ENCODE data around the gene PAAF1.
A peak's percentile ranks its signal among the peaks of the same experiment; 100 is the strongest.
"Not testable (repeated sequence)": the region's sequence is repeated elsewhere in the genome, so short reads cannot be mapped to it uniquely, and the experiment has no call there.

Gene PAAF1, protein sequence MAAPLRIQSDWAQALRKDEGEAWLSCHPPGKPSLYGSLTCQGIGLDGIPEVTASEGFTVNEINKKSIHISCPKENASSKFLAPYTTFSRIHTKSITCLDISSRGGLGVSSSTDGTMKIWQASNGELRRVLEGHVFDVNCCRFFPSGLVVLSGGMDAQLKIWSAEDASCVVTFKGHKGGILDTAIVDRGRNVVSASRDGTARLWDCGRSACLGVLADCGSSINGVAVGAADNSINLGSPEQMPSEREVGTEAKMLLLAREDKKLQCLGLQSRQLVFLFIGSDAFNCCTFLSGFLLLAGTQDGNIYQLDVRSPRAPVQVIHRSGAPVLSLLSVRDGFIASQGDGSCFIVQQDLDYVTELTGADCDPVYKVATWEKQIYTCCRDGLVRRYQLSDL

DNA sequence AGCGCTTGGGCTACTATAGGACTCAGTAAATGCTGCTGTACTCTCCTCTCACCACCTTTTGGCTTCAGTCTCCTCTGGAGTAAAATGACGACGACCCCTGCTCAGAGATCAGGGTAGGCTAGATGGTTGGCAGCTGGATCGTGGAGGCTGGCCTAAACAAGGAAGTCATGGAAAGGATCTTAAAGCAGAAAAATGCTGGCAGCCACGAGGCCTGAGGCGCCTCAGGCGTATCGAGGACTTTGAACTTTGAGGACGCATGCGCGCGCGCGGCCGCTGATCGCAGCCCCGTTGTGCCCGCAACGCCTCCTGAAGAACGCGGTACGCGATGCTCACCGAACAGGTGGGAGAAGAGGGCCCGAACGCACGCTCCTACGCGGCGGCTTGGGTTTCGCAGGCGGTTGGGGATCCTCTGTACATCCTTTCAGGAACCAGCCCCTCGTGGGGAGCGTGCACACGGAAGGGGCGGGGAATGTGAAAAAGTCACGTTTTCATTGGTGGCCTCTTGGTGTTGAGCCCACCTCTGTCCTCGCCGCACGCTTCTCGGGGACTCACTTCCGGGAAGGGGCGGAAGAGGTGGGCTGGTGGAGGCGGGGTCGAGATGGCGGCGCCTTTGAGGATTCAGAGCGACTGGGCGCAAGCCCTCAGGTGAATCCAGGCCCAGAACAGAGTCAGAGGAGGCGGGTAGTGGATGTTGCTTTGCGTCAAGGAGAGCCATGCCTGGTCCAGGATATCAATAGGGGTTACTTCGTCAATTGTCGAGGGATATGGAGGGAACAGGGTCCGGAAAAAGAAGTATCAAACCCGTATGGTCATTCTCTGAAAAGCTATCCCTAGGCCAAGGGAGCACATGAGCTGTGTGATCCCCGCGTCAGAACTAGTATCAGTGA, at the start of gene PAAF1, which contains the start of gene COA4:
PAAF1 (plus strand) TSS at position 576 of the 887 bp plus-strand sequence; CDS start at position 599, 23 bp downstream.
COA4 (minus strand) TSS at position 423 of the 887 bp plus-strand sequence. CDS start 3,468 bp downstream, outside the sequence.
- DNase-seq (ENCODE audit: low spot score), result peak; percentile 98

DNA sequence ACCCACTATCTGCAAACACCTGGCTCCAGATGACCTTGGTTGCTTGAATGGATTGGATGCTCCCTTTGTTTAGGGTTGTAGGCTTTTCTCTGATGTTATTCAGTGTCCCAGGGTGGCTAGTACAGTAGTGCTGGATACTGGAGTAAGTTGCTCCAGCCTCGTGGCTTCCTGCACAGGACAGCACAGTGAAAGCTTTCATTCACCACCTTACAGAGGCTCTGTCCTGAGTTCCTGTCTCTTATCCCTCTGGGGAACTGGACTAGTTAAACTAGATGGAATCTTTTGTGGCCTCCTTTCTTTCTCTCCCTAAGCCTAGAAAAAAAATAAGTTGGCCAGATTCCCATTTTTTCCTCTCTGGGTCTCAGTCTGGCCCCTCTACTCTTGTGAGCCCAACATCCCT, 46.5 kb upstream of the PAAF1 start:
- DNase-seq (ENCODE audit: low spot score), result no peak

DNA sequence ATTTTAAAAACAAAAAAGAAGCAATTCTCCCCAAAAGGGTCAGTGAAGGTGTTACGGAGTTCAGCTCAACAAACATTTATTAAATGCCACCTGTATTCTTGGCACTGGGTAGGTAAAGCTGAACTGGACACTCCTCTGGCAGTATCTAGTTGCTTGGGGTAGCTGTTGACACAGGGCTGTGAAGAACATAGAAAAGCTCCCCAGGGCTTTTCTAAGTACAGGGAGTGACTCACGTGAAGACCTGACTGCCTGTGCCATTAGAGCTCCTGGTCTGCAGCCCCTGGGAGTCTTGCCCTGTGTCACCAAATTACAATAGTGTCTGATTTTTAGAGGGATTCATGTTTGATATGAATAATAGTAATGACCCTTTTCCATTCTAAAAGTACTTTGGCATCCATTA, 43.7 kb upstream of the PAAF1 start:
- DNase-seq (ENCODE audit: low spot score), result no peak

DNA sequence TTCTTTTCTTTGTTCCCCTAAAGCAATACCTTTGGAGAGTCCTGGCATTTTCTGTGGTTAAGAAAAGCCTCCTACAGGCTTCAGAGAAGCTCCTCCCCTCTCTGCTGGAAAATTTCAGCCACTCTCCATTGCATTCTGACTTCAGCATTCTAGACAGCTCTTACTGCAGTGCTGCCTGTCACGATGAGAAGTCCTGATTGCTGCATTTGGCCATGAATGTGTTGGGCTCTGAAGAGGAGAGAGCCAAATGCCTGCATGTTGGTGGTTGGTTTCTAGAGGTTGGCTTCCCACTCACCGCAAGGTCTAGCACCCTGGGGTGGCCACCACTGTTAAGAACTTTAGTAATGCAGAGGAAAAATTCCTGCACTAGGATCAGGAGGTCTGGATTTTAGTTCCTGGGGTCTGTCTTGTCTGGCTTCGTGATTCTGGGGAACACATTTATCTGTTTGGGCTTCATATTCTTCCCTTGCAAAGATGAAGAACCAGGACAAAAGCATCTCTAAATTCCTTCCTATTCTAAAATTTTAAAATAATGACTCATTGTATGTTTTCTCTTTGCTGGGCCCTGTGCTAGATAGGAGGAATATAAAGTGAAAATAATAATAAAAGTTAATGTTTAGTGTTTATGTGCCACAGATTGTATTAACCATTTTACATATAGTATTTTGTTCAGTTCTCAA, 38.2 kb upstream of the PAAF1 start:
- peak; percentile 62 for DNase-seq (ENCODE audit: low spot score)

DNA sequence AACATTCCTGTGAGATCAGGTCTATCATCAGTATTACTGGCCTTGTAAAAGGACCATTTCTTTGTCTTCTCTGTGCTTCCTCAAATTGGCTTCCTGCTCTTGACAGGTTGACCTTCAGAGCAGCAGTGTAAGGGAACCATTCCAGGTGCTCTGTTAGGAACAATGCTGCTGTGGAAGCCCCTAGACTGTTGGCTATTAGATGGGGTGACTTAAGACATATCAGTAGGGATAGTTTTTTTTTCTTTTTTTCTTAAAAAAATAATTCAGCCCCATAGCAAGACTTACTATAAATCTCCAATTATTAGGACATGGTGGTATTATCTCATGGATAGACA, 37.7 kb upstream of the PAAF1 start:
- DNase-seq (ENCODE audit: low spot score), result no peak

DNA sequence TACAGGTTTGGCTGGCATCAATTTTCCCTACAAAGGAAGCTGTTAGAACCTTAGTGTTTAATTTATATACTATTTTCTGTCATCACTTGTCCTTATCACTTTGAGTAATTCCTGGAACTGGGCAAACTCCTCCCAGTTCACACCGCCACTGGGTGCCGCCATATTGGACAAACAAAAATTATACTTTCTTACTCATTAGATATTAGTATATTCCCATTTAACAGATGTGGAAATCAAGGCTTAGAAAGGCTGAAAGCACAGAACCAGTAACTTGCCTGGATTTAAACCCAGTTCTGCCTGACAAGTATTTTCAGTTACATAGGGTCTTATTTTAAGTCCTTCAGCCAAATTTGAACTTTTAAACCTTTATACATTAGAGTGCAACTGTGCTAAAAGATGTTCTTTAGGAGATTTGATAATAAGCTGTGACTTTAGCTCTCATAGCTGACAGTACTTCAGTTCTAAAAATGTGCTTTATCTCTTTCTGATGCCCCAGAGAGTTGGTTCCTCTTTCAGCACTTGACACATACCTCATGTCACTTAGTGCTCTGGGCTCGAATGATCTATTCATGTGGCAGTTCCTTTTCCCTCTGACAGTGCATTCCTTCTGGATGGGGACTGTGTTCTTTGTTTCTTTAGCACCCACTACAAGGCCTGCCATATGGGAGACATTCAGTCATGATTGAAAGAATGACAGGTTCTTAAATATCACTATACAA, 25.6 kb upstream of the PAAF1 start:
- no peak for DNase-seq (ENCODE audit: low spot score)

DNA sequence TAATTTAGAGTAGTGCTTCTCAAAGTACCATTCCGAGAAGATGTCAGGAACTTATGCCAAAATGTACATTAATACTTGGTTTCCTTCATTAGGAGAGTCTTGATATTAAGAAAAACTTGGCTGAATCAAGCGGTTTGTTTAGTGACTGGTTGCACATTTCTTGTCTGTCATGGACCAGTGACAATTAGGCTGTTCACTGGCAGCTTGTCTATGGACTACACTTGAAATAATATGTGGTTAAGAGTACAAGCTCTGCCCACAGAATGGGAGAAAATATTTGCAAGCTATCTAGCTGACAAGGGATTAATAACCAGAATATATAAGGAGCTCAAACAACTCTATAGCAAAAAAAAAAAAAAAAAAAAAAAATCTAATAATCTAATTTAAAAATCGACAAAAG, 24.8 kb upstream of the PAAF1 start:
- peak; percentile 41 for DNase-seq (ENCODE audit: low spot score)

DNA sequence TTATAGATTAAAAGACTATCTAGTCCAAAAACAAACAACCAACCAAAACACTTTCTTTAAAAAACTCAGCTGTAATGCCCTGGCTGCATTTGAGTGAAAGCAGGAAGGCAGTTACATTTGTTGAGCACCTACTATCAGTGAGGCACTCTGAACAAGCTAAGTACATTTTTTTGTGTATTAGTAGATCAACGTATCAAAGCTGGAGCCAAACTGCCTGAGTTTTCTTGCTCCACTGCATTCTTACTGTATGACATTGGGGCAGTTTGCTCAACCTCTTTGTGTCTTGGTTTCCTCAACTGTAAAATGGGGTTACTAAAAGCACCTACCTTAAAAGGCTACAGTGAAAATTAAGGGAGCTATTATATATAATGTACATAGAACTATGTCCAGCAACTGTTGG, 22.1 kb upstream of the PAAF1 start:
- no peak for DNase-seq (ENCODE audit: low spot score)

DNA sequence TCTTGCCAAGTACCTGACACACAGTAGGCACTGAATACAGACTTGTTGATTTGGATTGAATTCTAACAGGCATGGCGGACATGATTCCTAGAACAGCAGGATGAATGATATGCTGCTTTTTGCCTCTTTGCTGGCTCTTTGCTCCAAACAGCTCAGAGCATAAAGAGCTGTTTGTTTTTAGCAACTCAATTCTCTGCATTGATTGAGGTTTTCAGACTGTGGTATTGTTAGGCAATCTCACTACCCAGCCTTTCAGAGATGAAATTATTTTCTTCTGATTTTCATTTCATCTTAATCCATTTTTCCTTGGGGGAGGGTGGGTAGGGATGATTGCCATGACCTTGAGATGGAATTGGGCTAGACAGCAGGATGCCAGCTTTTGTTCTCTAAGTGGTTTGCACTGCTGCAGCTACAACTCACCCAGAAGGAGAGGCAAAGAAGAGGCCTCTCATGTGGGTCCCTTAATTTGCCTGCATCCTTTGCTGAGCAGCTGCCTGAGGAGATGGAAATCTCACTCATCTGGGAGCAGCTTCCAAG, 20.7 kb upstream of the PAAF1 start:
- DNase-seq (ENCODE audit: low spot score), result peak; percentile 96

DNA sequence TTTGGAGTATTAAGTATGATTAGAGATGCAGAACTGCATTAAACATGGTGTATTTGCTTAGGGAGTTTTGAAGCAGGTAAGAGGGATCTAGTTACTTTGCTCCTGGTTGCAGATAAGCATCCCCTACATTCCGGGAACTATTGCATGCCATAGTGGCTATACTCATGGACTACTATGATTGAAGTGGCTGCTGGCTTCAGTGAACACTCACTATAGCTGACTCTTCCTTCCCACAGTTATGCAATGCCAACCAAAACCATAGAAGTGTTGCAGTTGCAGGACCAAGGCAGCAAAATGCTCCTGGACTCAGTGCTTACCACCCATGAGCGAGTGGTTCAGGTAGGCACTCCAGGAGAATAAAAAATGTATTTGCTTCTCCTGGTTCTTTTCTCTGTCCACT, 17.1 kb upstream of the PAAF1 start:
- no peak for DNase-seq (ENCODE audit: low spot score)

DNA sequence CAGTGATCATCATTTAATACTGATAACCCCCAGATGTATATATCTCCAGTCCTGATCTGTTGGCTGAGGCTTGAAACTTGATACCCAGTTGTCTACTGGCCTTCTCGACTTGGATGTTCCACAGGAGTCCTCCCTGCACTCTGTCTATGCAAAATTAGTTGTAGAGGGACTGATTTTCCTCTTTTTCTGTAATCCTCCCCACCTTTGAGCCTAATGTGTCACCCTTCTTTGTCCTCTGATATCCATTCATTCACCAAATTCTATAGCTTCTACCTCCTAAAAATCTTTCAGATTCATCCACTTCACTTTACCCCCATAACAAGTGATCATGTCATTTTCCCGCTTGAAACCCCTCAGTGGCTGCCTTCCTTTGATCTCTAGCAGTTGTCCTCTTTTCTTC, 16.6 kb upstream of the PAAF1 start:
- no peak for DNase-seq (ENCODE audit: low spot score)

DNA sequence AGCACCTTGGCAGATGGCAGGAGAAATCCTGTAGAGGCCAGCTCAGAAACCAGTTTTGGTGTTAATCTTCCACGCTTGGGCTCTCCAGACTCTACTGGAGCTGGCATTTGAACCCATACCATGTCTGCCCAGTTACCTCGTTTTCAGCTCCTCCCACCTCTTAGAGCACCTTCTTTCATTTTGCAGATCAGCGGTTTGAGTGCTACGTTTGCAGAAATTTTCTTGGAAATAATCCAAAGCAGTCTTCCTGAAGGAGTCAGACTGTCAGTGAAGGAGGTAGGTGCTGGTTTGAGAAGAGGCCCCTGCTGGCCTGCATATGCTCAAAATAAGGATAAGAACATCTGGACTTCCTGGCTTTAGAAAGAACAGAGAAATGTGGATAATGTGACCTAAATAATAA, 13.8 kb upstream of the PAAF1 start:
- DNase-seq (ENCODE audit: low spot score), result no peak

DNA sequence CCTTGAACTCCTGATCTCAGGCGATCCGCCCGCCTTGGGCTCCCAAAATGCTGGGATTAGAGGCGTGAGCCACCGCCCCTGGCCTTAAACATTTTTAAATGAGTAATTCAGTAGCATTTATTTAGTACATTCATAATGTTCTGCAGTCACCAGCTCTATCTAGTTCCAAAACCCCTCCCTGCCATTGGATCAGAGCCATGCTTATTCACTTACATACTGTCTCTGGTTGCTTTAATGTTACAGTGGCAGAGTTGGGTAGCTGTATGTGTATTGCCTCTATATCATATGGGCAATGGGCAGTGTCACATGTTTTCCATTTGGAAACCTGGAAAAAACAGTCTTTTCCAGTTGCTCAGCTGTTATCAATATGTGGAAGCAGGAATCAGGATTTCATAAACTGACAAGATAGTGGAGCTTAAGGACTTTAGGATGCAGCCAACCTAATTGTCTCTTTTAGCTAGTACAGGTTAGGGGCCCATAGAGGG, 10.7 kb upstream of the PAAF1 start:
- no peak for DNase-seq (ENCODE audit: low spot score)

DNA sequence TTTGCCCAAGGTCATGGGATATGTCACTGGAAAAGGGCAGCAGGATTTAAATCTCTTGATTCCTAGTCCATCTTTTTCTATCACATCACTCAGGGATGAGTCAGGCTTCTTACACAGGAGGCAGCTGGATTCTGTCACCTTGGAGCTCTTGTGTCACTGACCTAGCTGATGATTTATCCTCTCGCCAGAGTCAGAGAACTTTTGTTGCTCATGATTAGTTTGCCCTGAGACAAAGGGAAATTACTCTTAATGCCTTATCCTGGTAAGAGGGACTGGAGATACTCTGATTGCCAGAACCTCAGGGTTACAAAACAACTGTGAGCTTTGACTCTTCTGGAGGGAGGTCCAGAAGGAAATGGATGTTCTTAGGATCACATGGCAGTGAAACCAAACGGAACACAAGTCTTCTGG, 10.2 kb upstream of the PAAF1 start:
- no peak for DNase-seq (ENCODE audit: low spot score)

DNA sequence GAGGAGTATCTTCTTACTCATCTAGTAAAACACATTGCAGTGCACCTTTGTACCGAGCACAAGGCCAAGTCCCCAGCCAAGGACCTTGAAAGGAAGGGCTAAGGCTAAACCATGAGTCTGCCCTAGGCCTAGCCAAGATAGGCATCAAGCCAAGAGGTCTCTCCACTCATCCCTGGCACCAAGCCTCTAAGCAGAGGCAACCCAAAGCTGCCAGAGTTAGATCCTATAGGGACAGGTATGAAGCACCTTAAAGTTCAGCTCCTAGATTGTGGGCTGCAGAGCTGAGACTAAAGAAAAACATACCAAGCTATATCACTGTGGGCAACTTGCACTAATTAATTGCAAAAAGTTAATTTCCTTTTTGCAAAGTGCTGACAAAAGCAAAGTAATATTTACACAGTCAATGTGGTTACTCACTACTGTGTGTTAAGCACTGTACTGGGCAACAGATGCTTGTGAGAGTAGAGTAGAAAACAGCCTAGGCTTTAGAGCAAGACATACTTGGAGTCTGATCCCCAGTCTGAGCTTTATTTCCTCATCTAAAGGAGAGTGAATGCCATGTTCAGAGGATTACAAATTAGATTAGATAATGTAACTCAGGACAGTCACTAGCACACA, 7.4 kb upstream of the PAAF1 start:
- no peak for DNase-seq (ENCODE audit: low spot score)

DNA sequence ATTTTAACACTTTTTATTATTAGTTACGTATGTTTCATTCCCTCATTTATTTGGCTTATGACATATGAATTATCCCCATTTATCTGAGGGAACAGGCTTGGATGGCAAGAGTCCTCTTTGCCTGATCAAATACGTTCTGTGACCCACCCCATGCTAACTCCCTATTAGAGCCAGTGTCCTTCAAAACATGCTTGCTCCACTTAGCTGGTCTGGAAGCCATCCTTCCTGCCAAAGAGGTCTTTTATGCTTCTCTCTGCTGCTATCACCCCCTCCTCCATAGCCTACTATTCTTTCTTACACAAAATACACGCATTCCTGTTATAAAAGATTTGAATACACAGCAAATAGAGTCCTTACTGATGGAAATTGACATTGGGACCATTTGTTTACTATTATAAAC, 6.5 kb upstream of the PAAF1 start:
- DNase-seq (ENCODE audit: low spot score), result no peak

DNA sequence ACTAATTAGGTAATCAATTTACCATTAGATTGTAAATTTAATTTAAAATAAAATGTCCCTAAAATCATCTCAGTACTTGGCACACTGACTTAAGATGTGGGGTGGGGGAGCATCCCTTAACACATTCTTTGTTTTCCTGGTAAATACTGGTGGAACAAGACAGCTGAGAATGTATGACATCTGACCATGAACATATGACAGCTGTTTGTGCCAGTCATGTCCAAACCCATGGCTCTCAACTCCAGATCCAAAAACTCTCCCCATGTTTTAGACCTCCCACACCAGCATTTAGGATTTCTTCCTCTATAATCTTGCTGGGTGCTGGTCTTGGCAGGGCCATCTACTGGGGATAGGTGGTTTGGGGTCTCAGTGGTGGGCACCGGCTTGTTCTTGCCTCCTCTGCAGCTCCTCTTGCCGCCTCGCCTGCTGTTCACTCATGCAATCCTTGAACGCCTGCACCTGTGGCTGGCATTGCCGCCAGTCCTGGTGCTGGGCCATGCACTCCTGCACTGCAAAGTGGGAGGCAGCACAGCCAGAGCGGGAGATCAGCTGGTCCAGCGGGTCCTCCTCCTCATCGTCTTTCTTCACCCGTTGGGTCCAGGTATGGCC, 3.9 kb upstream of the PAAF1 start:
- DNase-seq (ENCODE audit: low spot score), result no peak

DNA sequence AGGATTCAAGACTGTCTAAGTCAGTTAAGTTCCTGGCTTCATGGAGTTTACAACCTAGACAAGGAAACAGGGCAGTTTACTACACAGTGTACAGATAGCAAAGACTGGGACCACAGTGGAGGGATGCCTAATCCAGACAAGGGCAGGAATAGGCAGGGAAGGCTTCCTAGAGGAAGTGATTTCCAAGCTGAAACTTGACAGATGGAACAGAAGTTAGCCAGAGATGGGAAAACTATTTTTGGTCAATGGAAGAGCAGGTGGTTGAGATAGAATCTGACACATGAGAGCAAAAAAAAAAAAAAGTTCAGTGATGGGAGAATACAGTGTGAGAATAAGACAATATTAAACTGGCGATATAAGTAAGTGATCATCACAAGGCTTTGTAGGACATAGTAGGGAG, 1.4 kb upstream of the PAAF1 start:
- no peak for DNase-seq (ENCODE audit: low spot score)

DNA sequence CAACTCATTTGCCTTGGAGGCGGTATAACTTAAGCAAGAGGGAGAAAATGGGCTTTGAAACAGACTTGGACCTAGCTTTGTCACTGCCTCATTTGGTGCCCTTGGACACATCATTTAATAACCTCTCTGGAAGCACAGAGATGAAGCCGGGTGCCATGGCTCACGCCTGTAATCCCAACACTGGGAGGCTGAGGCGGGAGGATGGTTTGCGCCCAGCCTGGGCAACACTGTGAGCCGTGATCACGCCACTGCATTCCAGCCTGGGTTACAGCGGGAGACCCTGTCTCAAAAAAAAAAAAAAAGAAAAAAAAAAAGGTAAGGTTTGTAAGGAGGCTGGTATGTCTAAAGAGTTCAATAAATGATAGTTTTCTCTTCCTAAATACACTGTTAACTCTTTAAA, 959 bp upstream of the PAAF1 start:
- no peak for DNase-seq (ENCODE audit: low spot score)

DNA sequence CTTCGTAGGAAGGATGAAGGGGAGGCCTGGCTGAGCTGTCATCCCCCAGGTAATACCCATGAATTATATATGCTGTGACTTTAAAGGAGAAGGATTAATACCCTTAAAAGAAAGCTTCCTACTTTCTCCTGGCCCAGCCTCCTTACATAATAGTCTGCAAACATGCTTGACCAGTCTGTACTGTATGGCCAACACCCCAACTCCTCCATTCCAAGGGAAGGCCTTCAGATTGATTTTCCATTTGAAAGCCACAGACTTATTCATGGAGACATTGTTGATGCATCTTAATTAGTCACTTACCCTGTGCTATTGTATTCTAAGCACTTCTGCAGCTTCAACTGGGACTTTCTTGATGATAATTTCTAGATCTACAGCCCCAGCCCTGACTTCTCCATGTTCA, 2.0 kb downstream of the PAAF1 start:
- no peak for DNase-seq (ENCODE audit: low spot score)

DNA sequence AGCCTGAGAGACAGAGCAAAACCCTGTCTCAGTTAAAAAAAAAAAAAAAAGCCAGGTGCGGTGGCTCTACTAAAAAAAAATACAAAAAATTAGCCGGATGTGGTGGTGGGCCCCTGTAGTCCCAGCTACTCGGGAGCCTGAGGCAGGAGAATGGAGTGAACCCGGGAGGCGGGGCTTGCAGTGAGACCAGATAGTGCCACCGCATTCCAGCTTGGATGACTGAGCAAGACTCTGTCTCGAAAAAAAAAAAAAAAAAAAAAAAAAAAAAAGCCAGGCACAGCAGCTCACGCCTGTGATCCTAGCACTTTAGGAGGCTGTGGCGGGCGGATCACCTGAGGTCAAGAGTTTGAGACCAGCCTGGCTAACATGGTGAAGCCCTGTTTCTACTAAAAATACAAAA, 3.6 kb downstream of the PAAF1 start:
- not testable (repeated sequence) for DNase-seq (ENCODE audit: low spot score)
